SU-DHL-6 (cell line): ENCODE data around the gene SOX6.

ENCODE experiments used
- EZH2phosphoT487 ChIP-seq: fragments of 200-600 bp; sonication (generic), shearing (Covaris generic); conservative IDR thresholded peaks from 2 replicates; pipeline ENCODE4 v1.6.1; 2018; ENCODE audit warnings: mild to moderate bottlenecking, antibody characterized with exemption, low read length, moderate library complexity, mixed read lengths
- TF ChIP-seq, protein P1 (sequence below): fragments of 200-600 bp; sonication (generic); IDR thresholded peaks from one replicate; pipeline ENCODE4 v1.5.1; 2017; ENCODE audit warnings: antibody characterized with exemption, mild to moderate bottlenecking, low read length, moderate library complexity; ENCODE audit not compliant: insufficient read depth, poor library complexity, severe bottlenecking

DNA sequence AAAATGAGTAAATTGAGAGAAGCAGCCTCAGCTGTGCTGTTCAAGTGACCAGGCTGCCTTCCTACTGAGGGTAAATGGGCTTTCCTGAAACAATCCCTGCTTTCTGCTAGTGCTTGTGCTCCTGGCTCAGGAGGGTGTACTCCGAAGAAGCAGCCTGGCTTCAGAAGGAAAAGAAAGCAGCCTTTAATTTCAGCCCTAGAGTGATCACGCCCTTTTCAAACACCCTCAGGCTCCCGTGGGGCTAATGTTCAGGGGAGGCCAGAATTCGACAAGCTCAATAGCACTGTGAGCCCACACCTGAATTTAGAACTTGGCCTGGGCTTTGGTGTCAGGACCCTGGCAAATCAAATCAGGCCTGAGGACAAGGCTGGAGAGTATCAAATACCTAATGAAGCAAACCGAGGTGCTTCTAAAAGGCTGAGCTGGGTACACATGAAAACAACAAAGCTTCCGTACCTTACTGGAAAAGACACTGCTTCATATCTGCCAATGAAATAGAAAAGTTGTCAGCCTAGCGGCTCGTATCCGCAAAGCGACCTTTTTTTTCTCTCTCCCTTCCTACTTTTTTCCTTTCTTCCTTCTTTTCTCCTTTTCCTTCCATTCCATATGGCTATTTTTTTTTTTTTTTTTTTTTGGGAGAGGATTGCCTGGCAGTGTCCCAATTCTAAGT lies 387.8 kb downstream of the SOX6 start:
- TF ChIP-seq, protein P1, sequence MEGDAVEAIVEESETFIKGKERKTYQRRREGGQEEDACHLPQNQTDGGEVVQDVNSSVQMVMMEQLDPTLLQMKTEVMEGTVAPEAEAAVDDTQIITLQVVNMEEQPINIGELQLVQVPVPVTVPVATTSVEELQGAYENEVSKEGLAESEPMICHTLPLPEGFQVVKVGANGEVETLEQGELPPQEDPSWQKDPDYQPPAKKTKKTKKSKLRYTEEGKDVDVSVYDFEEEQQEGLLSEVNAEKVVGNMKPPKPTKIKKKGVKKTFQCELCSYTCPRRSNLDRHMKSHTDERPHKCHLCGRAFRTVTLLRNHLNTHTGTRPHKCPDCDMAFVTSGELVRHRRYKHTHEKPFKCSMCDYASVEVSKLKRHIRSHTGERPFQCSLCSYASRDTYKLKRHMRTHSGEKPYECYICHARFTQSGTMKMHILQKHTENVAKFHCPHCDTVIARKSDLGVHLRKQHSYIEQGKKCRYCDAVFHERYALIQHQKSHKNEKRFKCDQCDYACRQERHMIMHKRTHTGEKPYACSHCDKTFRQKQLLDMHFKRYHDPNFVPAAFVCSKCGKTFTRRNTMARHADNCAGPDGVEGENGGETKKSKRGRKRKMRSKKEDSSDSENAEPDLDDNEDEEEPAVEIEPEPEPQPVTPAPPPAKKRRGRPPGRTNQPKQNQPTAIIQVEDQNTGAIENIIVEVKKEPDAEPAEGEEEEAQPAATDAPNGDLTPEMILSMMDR = no peak
- TF ChIP-seq EZH2phosphoT487 = no peak
